Right lung (tissue), 5 donors: ENCODE data around the gene KCNK6. TPM values are rescaled to one million over a fixed set of nuclear protein-coding genes. Genes with fewer than 3 reads are reported as not detected.

ENCODE experiments used
- DNase-seq, 2 donors: peaks; one replicate each; pipeline ENCODE4 v3.0.0-alpha.2; 2013
- polyA plus RNA-seq, 5 donors: library from polyadenylated mRNA; unstranded; fragments of 120-200 nt; gene quantifications; one replicate each; pipeline versions ENCODE4 v1.2.1 to v1.2.3, GENCODE V29; 2013; ENCODE audit warnings: inconsistent platforms in 1 of 5, low replicate concordance in 1 of 5; ENCODE audit not compliant: insufficient read length in 5 of 5, insufficient read depth in 1 of 5

The KCNK6 gene
- polyA plus RNA-seq, 5 donors: 3.9 to 5.8 (median 4.3) TPM

DNA sequence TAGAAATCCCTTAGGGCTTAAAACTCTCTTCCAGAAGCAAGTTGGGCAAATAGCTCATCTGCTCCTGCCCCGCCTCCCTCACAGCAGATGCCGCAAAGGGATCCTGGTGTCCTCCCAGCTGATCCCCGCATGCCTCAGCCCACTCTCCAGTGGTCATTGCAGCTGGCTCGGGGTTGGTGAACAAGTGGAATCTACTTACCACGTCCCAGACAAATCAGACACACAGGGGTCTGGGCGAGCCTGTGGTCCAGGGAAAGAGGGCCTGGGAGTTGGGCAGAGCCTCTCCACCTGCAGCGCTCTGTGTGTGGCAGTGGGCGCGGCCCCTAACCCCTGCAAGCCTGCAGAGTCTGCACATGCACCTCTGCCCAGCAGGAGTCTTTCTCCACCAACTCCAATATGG, 26.4 kb upstream of the KCNK6 start:
- DNase-seq: no peak

DNA sequence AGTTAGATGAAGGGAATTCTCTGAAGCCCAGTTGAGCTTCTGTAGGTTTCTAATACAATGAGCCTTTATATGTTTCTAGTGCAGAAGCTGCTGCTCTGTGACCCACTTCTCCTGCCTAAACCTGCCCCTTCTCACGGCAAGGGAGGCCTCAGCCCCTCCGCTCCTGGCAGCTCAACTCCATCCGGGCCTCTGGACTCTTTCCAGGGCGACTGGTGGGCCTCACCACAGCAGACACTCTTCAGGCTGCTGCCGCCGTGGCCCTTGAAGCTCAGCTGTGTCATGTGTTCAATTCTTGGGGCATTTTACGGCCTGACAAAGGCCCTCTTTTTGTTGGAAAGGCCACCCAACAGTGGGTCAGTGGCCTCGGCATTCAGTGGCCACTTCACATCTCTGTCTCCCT, 25.6 kb upstream of the KCNK6 start:
- no peak for DNase-seq

DNA sequence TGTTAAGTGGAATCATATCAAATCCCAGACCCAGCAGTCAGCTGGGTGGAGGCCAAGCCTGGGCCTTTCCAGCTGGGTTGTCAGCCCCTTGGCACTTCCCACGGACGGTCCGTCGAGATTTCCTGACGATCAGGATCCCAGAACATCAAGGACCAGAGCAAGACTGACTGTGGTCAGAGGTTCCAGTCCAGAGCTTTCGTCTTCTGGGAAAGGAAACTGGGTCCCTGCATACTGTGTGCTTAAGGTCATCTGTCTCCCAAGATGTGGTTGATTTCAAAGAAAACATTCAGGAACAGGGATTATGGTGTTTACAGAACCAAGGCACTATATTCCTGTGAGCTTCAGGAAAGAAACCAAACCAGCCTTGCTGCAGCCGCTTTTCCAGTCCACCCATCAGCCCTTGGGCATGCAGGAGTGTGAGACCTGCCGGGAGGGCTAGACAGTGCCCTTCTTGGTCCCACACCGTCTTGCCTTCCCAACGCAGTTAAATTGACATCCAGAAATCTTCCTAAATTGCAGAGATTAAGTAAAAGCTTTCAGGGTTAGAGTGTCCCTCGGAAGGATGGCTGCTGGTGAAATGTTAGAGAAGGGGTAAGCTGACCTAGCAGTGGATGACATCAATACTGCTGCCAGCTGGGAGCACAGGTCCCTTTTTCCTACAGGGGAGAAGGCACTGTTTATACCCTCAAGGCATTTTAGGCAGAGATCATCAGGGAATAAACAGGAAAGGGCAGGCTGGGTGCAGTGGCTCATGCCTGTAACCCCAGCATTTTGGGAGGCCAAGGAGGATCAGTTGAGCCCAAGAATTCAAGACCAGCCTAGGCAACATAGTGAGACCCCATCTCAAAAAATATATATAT, 20.6 kb upstream of the KCNK6 start:
- DNase-seq: no peak

DNA sequence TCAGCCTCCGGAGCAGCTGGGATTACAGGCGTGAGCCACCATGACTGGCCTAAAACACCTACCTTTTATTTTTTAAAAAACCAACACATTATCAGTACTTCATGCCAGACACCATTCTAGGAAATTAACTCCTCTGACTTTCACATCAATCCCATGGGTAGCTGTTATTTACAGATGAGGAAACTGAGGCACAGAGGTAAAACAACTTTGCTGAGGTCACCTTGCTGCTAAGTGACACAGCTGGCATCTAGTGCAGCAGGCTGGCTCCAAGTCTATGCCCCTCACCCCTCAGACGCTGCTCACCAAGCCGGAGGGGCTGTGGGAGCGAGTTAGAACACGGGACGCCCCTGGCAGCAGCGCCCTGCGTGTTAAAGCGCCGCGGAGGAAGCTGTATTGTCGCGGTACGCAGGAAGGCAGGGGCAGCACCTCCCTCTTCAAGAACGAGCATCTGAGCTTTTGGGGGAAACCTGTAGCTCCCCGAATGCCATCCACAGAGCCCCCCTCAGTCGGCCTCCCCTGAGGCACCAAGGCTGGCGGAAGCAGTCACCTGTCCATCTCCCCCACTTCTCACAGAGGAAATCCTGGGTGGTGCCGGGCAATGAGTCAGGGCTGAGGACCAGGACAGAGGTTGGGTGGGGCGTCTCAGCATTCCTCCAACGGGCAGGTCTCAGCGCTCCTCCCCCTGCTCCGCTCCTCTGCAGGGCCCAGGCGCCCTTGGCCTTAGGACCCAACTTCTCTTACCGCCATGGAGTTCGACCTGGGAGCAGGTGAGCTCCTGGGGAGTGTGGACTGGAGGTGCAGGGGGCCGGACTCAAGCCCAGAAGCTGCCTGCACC, 15.9 kb upstream of the KCNK6 start, which contains the start of gene C19orf33:
Gene C19orf33 (plus strand): TSS at position 735 of the 835 bp plus-strand sequence. CDS start 11 bp downstream, at position 746.
- no peak for DNase-seq

DNA sequence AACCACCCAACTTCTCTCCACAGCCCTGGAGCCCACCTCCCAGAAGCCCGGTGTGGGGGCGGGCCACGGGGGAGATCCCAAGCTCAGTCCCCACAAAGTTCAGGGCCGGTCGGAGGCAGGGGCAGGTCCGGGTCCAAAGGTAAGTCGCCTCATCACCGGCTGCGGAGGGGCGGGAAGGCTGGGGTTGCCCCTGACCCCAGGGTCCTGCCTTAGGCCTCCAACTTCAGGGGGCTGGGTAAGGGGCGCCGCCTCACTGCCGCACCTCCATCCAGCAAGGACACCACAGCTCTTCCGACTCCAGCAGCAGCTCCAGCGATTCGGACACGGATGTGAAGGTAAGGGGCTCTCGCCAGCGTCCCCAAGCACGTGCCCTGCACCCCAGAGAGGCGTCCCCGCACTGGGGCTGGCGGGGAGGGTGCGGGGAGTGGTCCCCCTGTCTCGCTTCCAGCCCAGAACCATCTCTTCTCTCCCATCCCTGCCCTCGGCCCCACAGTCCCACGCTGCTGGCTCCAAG, 15.2 kb upstream of the KCNK6 start:
- no peak for DNase-seq

DNA sequence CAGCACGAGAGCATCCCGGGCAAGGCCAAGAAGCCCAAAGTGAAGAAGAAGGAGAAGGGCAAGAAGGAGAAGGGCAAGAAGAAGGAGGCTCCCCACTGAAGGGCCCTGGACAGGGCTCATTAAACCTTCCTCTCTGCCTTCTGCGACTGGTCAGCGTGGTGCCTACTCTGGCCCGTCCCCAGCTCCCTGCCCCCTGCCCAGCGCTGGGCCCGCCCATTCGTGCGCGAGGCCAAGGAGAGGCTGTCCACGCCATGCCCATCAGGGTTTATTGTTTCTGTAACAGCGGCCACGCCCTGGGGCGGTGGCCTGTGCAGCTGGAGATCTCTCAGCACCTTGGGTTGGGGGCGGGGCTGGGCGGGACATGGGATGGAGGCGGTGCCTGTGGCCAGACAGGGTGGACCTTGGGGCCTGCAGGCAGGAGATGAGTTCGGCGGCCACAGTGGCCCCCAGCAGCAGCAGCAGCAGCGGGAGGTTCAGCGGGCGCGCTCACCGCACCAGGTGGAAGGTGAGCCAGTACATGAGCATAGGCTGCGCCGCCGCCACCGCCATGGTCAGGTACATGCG, 14.7 kb upstream of the KCNK6 start:
- peak; percentile 34 to 63 for DNase-seq

DNA sequence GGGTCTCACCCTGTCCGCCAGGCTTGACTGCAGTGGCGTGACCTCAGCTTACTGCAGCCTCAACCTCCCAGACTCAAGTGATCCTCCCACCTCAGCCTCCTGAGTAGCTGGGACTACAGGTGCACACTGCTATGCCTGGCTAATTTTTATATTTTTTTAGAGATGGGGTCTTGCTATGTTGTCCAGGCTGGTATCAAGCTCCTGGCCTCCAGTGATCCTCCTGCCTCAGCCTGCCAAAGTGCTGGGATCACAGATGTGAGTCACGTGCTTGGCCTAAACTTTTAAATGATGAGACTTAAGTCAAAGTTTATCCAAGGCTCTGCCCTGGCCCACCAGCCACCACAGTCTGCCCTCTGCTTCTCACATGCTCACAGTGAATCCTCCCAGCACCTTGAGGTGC, 13.4 kb upstream of the KCNK6 start:
- no peak for DNase-seq

DNA sequence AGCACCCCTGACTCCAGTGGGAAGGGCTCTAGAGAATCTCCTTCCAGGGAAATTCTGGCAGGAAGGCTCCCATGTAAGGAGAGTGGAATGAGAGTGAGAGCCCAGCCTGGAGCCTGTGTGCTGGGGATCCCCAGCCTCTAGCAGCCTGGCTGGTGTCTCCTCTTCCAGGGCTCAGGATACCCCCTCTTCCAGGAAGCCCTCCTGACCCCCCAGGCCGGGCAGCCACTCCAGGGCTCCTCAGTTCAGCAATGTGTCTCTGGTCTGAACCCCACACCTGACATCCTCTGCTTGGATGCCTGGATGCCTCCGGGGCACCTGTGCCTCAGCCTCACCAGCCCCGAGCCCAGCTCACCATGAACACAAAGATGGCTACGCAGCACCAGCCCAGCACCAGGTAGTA, 12.6 kb upstream of the KCNK6 start:
- DNase-seq: no peak

DNA sequence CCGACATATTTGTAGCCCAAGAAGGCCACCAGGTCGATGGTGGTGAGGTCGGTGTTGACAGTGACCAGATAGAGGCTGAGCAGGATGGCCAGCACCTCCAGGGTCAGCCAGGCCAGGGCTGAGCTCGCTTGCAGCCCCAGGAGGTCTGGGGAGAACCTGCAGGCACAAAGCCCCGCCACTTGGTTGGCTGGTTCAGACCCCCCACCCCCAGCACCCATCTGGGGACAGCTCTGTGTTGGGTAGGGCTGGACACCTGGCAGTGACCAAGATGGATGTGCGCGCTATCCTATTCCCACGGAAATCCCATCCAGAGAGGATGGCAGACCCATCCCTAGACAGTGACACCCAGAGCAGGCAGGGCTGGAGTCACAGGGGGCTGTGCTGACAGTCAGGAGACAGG, 12.0 kb upstream of the KCNK6 start:
- no peak for DNase-seq

DNA sequence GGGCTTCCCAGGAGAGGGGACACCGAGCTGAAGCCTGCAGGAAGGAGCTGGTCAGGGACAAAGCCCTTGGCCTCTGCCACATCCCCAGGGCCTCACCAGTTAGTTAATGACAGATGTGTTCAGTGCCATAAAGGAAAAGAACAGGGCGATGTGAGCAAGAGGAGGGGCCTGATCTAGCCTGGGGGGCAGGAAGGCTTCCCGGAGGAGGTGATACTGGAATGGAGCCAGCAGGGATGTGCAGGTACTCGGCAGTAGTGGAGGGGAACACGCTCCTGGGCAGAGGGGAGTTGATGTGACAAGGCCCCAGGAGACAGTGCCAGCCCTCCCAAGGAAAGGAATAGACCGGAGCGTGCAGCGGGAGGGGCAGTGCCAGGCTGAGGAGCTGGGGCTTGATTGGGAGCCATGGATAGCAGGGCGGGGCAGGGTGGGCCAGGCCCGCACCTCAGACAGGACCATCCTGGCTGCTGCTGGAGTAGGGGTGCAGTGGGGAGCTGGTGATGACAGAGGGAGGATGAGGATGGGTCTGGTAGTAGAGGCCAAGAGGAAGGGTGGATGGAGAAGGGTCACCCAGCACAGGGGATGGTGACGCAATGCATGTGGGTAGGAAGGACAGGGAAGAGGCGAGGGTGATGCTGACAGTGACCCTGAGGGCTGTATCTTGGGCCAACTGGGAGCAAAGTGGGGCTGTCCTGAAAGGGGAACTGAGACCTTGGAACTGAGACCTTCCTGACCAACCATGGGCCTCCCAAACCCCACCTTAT, 11.5 kb upstream of the KCNK6 start:
- DNase-seq: no peak

DNA sequence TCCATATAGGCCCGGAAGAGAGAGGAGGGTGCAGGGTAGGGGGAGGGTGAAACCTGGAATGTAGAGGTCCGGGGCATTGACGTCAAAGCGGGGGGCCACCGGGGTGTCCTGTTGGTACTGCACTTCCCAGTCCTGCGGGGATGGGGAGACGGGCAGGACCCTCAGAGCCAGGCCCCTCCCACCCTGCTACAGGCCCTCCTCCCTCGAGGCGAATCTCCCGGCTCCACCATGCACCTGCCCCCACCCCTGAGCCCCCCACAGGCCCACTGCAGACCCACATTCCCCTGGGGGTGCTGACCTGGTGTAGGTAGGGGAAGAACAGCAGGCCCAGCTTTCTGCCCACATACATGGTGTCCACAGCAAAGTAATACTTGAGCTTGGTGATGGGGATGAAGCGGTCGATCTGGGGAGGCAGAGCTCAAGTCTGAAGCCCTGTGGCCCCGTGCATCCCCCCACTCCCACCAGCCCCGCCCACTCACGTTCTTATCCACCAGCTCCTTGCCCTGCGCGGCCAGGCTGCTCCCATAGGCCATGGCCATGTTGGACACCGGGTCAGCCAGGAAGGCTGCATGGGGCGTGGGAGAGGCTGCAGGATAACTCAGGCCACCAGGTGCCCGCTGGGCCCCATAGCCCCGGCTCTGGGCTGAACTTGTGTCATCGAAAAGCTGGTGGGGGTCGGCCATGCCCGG, 10.6 kb upstream of the KCNK6 start:
- no peak for DNase-seq

DNA sequence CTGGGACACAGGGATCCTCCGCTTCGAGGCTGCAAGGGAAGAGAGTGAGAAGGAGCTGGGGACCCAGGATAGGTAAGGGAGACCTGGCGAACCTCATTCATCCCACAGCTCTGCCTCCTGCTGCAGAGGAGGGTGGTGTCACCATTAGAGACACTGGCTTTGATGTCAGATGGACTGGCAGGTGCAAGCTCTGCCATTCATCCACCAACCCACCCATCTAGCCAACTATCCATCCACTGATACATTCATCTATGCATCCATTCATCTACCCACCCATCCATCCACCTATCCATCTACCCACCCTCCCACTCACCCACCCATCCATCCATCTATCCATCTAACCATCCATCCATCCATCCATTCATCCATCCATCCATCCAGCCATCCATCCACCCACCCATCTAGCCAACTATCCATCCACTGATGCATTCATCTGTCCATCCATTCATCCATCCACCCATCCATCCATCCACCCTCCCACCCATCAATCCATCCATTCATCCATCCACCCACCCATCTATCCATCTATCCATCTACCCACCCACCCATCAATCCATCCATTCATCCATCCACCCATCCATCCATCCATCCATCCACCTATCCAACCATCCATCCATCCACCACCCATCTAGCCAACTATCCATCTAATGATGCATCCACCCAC, 9.9 kb upstream of the KCNK6 start:
- DNase-seq: no peak

DNA sequence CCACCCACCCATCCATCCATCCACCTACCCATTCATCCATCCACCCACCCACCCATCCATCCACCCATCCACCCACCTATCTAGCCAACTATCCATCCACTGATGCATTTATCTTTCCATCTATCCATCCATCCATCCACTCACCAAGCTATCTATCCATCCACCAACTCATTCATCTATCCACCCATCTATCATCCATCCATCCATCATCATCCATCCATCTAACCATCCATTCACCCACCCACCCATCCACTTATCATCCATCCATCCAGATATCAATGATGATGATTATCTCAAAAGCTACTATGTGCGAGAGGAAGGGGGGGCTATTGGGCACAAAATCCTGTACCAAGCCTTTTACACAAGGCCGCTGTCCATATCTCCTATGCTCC, 9.4 kb upstream of the KCNK6 start:
- no peak for DNase-seq

DNA sequence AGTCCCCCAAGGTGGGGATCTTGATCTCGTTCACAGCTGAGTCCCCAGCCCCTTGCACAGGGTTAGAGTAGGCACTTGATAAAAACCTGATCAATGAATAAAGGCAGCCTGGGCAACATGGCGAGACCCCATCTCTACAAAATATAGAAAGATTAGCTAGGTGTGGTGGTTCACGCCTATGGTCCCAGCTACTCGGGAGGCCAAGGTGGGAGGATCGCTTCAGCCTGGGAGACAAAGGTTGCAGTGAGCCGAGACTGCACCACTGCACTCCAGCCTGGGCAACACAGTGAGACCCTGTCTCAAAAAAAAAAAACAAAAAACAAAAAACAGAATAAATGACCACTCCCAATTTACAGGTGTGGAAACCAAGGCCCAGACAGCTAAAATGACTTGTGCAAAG, 8.7 kb upstream of the KCNK6 start:
- no peak for DNase-seq

DNA sequence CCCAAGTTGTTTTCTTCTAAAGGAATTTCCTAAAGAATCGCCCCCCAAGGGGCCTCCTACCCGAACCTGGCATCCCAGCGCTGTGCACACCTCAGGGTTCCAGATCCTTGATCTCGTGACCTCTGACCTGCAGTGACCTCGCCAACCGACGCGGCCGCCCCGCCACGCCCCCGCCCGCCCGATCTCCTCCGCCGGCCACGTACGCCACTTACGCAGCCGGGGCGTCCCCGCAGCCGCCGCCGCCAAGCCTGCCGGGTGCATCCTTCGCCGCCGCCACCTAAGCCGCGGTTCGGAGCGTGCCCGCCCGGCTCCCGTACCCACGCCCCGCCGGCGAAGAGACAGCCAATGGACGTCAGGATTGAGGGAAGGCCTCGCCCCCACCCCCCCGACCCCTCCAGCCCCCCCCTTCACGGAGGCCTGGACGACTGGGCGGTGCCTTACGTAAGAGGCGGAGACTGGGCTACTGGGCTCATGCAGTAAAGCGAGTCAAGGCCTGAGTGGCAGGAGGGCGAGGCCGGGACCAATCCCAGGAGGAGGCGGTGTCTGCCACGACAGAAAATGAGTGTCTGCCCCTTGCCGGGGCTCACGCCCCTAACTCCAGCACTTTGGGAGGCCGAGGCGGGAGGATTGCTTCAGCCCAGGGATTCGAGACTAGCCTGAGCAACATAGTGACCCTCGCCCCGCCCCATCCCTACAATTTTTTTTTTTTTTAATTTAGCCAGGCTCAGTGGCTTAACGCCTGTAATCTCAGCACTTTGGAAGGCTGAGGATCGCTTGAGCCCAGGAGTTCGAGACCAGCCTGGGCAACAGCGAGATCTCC, 3.8 kb upstream of the KCNK6 start, which contains the start of gene YIF1B:
Gene YIF1B (minus strand): TSS at position 291 of the 820 bp plus-strand sequence. CDS start 30 bp downstream, at position 261.
- DNase-seq: peak; percentile 93

DNA sequence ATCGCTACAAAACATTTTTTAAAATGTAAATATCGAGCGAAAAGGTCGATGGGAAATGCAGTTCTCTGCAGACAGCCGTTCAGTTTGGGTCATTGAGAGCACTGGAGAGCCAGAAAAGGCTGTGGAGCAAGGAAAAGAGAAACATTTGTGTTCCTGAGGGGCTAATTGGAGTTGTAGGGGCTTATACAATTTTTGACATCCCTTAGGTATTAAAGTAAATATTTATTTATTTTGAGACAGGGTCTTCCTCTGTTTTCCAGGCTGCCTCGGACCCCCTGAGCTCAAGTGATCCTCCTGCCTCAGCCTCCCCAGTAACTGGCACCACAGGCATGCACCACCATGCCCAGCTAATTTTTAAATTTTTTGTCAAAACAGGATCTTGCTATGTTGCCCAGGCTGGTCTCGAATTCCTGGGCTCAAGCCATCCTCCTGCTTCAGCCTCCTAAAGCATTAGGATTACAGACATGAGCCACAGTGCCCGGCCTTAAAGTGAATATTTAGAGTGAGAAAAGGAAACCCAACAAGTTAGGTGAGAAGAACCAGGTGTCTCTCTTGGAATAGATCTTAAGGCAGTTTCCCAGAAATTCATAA, 3.1 kb upstream of the KCNK6 start:
- DNase-seq: no peak

DNA sequence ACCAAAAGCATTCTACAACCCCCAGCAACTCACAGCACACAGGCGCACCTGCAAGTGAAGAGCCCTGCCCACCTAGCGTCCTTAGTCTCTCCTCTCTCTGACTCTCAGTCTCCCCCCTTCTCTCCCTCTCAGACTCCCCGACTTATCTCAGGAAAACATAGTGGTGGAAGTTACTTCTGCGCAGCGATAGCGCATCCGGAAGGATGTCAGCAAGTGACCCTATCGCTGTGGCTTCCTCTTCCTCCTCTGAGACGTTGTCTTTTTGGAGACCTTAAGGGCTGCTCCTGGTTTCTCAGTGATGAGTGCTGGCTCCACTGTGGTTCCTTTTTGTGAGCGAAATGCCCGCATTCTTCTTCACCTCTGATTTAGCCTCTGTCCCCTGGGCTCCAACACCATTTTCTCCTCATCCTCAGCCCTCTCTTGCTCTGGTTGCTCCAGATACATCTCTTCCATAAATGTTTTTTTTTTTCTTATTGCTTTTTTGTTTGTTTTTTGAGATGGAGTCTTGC, 2.5 kb upstream of the KCNK6 start:
- DNase-seq: no peak

DNA sequence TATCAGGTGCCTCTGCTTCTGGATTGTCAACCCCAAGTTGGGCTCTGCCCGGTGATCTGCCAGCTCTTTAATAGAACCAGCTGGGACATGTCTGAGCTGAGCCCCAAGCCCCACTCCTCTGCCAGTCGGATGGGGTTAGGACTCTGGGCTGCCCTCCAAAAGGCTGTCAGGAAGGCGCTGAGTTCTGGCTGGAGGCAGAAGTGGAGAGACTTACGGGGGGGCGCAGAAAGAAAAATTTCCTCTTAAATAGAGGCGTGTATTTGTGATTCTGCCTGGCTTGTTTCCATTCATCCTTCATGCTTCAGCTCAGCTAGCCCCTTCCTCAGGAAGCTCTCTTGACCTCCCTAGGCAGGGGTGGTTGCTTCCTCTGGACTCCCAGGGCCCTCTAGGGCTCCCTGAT, 985 bp upstream of the KCNK6 start:
- DNase-seq: peak; percentile 62 to 71

DNA sequence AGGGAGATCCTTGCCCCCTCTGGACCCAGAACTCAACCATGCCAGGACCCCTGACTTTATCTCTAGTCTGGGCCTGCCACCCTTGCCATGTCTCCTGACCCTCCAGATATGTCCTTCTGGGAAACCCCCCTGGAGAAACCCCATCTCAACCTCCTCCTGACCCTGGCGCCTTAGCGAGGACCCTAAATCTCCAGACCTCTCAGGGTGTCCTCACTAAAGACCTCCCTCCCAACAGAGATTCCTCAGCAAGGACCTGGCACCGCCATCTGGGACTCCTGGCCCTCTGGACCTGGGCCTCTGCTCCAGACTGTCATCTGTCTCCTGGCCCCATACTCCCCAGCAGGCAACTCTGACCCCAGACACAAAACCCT, 1.3 kb downstream of the KCNK6 start:
- DNase-seq: no peak
